ENCODE data around the gene CLPTM1L.
"Not testable (repeated sequence)": the region's sequence is repeated elsewhere in the genome, so short reads cannot be mapped to it uniquely, and the experiment has no call there.

Gene CLPTM1L

DNA sequence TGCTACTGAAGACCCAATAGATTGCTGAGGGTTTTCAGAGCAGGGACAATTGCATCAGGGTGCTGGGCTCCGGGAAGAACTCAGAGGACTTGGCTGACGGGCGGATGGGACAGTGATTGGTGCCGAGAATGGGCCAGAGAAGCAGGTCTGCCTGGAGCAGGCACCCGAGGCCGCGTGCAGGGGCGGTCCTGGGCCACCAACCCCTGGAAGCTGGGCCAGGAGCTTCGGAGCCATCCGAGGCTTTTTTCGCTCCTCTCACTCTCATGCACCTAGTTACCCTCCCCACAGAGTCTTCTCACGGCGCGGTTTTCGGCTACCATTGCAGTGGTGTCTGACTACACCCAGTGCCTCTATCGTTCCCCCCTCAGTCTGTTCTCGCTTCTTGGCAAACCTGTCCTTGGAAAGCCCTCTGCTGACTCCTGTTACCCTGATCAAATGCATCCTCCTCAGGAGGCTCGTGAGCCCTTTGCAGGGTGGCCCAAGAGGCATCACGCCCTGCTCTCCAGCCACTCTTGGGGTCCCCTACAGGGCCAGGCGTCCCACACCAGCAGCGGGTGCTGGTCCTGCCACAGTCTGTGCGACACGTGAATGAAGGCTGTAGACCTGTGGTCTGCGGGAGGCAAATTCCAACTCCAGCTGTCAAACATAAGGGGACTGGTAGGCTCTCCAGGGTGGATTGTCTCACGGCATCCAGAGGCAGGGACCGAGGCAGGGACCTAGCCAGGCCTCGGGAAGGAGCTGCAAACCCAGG, 1.2 kb upstream of the CLPTM1L start:
- no peak for DNase-seq (ENCODE audit: low spot score)
- Mint-ChIP-seq H3K27ac (peak overlapping the region; percentile 80), H3K36me3 (ENCODE audit: low read depth) (peaks cover 23% of the 10 kb centered on the region), H3K27me3 (ENCODE audit: low read depth) (no peaks in the 10 kb centered on the region), H3K4me3 (peak overlapping the region; percentile 83), H3K4me1 (ENCODE audit: low read depth) (peaks cover 19% of the 10 kb centered on the region), H3K9me3 (no peaks in the 10 kb centered on the region)

- Mint-ChIP-seq H3K4me1 (ENCODE audit: low read depth) (peaks cover 18% of the 10 kb centered on the region), H3K27ac (peak overlapping the region; percentile 85)
- DNase-seq (ENCODE audit: low spot score): peak; percentile 26
These were observed 683 bp downstream of the CLPTM1L start for GRCh38 chr5:1343931-1344901.

DNA sequence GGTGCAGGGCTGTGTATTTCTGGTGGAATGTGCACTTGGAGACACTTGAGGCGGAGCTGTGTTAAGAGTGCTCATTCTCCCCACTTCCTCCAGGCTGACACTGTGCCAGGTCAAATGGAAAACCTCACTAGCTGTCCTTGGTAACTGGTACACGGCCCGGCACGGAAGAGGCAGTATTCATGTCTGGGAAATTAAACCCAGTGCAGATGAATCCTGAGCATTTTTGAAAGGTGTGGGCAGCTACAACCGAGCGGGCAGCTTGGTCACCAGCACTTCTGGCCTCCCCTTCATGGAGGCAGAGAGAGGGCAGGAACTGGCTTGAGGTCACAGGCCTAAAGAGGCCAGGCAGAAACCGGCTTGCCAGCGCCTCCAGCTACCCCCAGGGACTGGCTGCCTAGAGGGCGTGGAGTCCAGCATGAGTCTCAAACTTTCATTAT, 1.6 kb downstream of the CLPTM1L start:
- DNase-seq (ENCODE audit: low spot score): no peak
- H3K27me3 Mint-ChIP-seq (ENCODE audit: low read depth): no peaks in the 10 kb centered on the region
- peak overlapping the region; percentile 86 for H3K4me3 Mint-ChIP-seq
- peaks cover 33% of the 10 kb centered on the region for H3K36me3 Mint-ChIP-seq (ENCODE audit: low read depth)
- peak overlapping the region; percentile 50 for H3K27ac Mint-ChIP-seq
- peaks cover 18% of the 10 kb centered on the region for H3K4me1 Mint-ChIP-seq (ENCODE audit: low read depth)
- H3K9me3 Mint-ChIP-seq: no peaks in the 10 kb centered on the region

More at GRCh38 chr5:1343931-1344901, 683 bp downstream of the CLPTM1L start:
- no peaks in the 10 kb centered on the region for H3K27me3 Mint-ChIP-seq (ENCODE audit: low read depth)
- no peaks in the 10 kb centered on the region for H3K9me3 Mint-ChIP-seq
- peaks cover 31% of the 10 kb centered on the region for H3K36me3 Mint-ChIP-seq (ENCODE audit: low read depth)
- peak overlapping the region; percentile 86 for H3K4me3 Mint-ChIP-seq

DNA sequence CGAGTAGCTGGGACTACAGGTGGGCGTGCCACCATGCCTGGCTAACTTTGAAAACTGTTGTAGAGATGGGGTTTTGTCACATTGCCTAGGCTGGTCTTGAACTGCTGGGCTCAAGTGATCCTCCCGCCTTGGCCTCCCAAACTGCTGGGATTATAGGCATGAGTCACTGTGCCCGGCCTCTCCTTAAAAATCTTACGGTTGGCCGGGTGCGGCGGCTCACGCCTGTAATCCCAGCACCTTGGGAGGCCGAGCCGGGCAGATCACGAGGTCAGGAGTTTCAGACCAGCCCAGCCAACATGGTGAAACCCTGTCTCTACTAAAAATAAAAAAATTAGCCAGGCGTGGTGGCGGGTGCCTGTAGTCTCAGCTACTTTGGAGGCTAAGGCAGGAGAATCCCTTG, 2.2 kb downstream of the CLPTM1L start:
- H3K9me3 Mint-ChIP-seq; H3K27me3 Mint-ChIP-seq (ENCODE audit: low read depth); DNase-seq (ENCODE audit: low spot score): not testable (repeated sequence)
- peak overlapping the region; percentile 86 for H3K4me3 Mint-ChIP-seq
- peaks cover 18% of the 10 kb centered on the region for H3K4me1 Mint-ChIP-seq (ENCODE audit: low read depth)
- H3K36me3 Mint-ChIP-seq (ENCODE audit: low read depth): peaks cover 35% of the 10 kb centered on the region
- H3K27ac Mint-ChIP-seq: peak overlapping the region; percentile 50

- H3K4me3 Mint-ChIP-seq: no peak overlapping the region
- H3K27ac Mint-ChIP-seq: no peak overlapping the region
- H3K9me3 Mint-ChIP-seq: no peaks in the 10 kb centered on the region
- peaks cover 18% of the 10 kb centered on the region for H3K4me1 Mint-ChIP-seq (ENCODE audit: low read depth)
- no peak for DNase-seq (ENCODE audit: low spot score)
- peaks cover 39% of the 10 kb centered on the region for H3K36me3 Mint-ChIP-seq (ENCODE audit: low read depth)
- H3K27me3 Mint-ChIP-seq (ENCODE audit: low read depth): no peaks in the 10 kb centered on the region
These were observed 2.6 kb downstream of the CLPTM1L start for GRCh38 chr5:1342268-1342667.

- no peak for DNase-seq (ENCODE audit: low spot score)
- H3K4me3 Mint-ChIP-seq: peak overlapping the region; percentile 12
- H3K36me3 Mint-ChIP-seq (ENCODE audit: low read depth): peaks cover 41% of the 10 kb centered on the region
- H3K9me3 Mint-ChIP-seq: no peaks in the 10 kb centered on the region
- peaks cover 18% of the 10 kb centered on the region for H3K4me1 Mint-ChIP-seq (ENCODE audit: low read depth)
- no peaks in the 10 kb centered on the region for H3K27me3 Mint-ChIP-seq (ENCODE audit: low read depth)
- H3K27ac Mint-ChIP-seq: no peak overlapping the region
These were observed 3.0 kb downstream of the CLPTM1L start for GRCh38 chr5:1341863-1342262.

GRCh38 chr5:1339818-1340210, 5.1 kb downstream of the CLPTM1L start:
- Mint-ChIP-seq H3K36me3 (ENCODE audit: low read depth) (peaks cover 51% of the 10 kb centered on the region), H3K4me1 (ENCODE audit: low read depth) (peaks cover 12% of the 10 kb centered on the region)
- H3K27ac Mint-ChIP-seq; H3K9me3 Mint-ChIP-seq; H3K4me3 Mint-ChIP-seq; DNase-seq (ENCODE audit: low spot score); H3K27me3 Mint-ChIP-seq (ENCODE audit: low read depth): not testable (repeated sequence)

DNA sequence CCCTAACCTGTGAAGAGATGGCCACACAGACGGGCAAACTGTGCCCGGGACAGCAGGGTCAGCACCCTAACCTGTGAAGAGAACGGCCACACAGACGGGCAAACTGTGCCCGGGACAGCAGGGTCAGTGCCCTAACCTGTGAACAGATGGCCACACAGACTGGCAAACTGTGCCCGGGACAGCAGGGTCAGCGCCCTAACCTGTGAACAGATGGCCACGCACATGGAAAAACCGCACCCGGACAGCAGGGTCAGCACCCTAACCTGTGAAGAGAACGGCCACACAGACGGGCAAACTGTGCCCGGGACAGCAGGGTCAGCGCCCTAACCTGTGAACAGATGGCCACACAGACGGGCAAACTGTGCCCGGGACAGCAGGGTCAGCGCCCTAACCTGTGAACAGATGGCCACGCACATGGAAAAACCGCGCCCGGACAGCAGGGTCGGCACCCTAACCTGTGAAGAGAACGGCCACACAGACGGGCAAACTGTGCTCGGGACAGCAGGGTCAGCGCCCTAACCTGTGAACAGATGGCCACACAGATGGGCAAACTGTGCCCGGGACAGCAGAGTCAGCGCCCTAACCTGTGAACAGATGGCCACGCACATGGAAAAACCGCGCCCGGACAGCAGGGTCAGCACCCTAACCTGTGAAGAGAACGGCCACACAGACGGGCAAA, 5.6 kb downstream of the CLPTM1L start:
- not testable (repeated sequence) for H3K27ac Mint-ChIP-seq

DNA sequence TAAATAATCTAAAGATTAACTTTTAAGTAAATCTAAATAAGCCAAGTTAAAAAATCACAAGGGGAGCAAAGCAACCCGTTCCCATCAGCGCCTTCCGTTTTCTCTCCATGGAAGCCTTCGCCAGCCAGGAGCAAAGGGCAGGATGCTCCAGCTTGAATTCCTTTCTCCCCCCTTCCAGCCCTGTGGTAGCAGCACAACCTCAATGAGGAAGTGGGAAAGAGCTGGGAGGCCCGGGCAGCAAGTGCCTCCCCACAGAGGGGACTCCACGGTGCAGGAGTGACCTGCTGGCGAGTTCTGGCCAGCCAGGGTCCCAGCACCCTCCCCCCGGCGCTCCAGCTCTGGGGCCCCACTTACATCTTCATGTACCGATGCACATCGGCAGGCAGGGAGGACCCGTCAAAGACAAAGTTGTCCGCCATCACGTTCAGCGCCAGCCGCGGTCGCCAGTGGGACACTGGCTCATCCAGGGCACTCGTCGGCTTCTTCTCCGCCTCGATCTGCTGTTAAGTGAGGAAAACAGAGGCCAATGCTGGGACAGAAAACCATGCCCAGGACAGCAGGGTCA, 6.3 kb downstream of the CLPTM1L start:
- no peaks in the 10 kb centered on the region for H3K9me3 Mint-ChIP-seq
- no peak for DNase-seq (ENCODE audit: low spot score)
- H3K36me3 Mint-ChIP-seq (ENCODE audit: low read depth): peaks cover 52% of the 10 kb centered on the region
- no peak overlapping the region for H3K27ac Mint-ChIP-seq
- peaks cover 5% of the 10 kb centered on the region for H3K4me1 Mint-ChIP-seq (ENCODE audit: low read depth)
- no peaks in the 10 kb centered on the region for H3K27me3 Mint-ChIP-seq (ENCODE audit: low read depth)
- H3K4me3 Mint-ChIP-seq: no peak overlapping the region

More for the DNA sequence above, 5.6 kb downstream of the CLPTM1L start:
- not testable (repeated sequence) for H3K9me3 Mint-ChIP-seq; H3K4me3 Mint-ChIP-seq; H3K27me3 Mint-ChIP-seq (ENCODE audit: low read depth); DNase-seq (ENCODE audit: low spot score)
- peaks cover 12% of the 10 kb centered on the region for H3K4me1 Mint-ChIP-seq (ENCODE audit: low read depth)
- H3K36me3 Mint-ChIP-seq (ENCODE audit: low read depth): peaks cover 57% of the 10 kb centered on the region

DNA sequence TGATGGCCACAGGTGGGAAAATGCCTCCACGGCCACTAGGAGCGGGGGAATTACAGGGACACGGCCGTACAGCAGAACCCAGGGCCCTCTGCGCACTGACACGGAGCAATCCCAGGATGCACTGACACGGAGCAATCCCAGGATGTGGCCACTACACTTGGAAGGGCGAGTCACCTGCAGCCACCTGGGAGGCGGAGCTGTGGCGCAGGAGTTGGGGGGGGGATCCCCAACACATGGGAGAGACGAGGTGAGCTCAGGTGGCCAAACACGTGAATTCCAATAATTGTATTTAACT, 6.8 kb downstream of the CLPTM1L start:
- no peak overlapping the region for H3K4me3 Mint-ChIP-seq
- no peak for DNase-seq (ENCODE audit: low spot score)
- H3K9me3 Mint-ChIP-seq: no peaks in the 10 kb centered on the region
- H3K4me1 Mint-ChIP-seq (ENCODE audit: low read depth): peaks cover 2% of the 10 kb centered on the region
- no peak overlapping the region for H3K27ac Mint-ChIP-seq
- H3K27me3 Mint-ChIP-seq (ENCODE audit: low read depth): no peaks in the 10 kb centered on the region
- H3K36me3 Mint-ChIP-seq (ENCODE audit: low read depth): peaks cover 54% of the 10 kb centered on the region

GRCh38 chr5:1337489-1338195, 7.3 kb downstream of the CLPTM1L start:
- H3K27me3 Mint-ChIP-seq (ENCODE audit: low read depth): no peaks in the 10 kb centered on the region
- H3K4me3 Mint-ChIP-seq: no peak overlapping the region
- H3K9me3 Mint-ChIP-seq: no peaks in the 10 kb centered on the region
- H3K27ac Mint-ChIP-seq: no peak overlapping the region
- no peaks in the 10 kb centered on the region for H3K4me1 Mint-ChIP-seq (ENCODE audit: low read depth)
- H3K36me3 Mint-ChIP-seq (ENCODE audit: low read depth): peaks cover 54% of the 10 kb centered on the region
- DNase-seq (ENCODE audit: low spot score): no peak

DNA sequence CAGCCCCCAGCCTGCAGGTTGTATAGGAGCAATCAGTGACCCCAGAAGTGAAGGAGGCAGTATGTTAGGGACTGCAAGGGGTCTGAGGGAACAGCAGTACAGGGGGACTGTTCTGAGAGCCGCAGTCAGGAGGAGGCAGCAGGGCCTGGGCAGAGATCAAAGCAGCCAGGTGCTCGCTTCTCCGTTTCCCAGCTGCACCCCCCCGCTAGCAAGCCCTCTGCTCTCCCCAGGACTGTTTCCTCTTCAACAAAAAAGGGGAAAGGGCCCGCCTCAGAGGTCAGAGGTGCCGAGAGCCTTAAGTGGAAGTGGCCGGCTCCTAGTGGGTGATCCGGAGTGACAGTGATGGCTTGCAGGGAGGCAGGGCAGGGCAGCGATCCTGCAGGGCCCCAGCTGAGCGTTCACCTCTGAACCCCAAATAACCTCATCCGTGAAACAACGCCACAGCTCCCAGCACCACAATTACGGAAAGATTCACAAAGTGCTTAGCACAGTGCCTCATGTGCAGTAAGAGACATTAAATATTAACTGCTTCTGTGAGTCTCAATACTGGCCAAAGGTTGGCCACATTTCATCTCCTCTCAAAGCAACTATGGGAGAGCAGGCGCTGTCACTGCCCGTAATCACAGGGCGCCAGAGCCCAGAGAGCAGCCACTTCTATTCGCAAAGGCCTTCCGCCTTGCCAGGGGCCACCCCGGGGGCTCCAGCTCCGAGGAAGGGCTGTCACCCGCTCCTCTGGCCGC, 8.0 kb downstream of the CLPTM1L start:
- Mint-ChIP-seq H3K36me3 (ENCODE audit: low read depth) (peaks cover 59% of the 10 kb centered on the region), H3K27me3 (ENCODE audit: low read depth) (no peaks in the 10 kb centered on the region)

More for the DNA sequence above, 8.0 kb downstream of the CLPTM1L start:
- H3K27ac Mint-ChIP-seq: no peak overlapping the region
- DNase-seq (ENCODE audit: low spot score): no peak
- H3K4me3 Mint-ChIP-seq: no peak overlapping the region
- H3K9me3 Mint-ChIP-seq: no peaks in the 10 kb centered on the region
- H3K4me1 Mint-ChIP-seq (ENCODE audit: low read depth): no peaks in the 10 kb centered on the region
